ENCODE data around the gene RGS6.
A peak's percentile ranks its signal among the peaks of the same experiment; 100 is the strongest.

RGS6 gene

DNA sequence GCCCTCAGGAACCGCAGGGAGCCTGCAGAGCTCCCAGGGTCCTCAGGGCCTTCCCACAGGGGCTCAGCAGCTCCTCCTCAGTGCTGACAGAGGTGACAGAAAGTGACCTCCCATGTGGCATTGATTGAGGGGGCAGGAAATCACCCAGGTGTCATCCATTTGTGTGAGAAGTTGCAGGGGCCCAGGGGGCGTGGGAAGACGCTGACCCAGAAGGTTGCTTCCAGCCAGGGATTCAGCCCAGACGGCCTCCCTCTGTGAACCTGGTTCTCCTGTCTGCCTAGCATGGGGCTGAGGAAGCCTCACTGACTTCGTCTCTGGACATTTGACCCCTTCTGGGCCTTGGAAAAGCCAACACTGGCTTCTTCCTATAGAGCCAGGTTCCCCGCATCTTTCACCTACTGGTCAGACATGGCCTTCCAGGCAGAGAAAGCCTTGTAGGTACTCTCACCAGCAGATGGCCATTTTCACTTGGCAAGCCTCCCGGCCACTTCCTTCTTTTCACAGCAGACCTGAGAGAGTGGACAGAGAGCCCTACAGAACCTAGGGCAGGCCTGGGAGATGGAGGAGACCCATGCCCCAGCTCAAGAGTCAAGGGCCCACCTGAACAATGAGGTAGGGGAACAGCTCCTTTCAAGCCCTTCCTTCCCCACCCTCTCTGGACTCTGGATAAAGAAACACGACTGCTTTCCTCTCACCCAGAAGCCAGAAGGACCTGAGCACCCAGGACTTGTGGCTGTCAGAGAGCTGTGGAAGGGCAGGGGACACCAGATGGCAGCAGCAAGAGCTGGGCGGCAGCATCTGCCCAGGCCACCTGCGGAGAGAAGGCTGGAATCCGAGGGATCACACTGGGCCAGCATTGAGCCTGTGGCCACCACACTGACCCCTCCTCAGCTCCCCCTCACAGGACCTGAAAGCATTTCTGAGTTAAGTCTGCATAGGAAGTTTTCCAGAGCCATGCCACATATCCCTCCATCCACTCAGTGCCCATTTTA lies 583.8 kb downstream of the RGS6 start:
- no peaks in the 10 kb centered on the region for H3K36me3 ChIP-seq (ENCODE audit: insufficient read depth, low read length)
- no peak overlapping the region for H3K4me3 ChIP-seq (ENCODE audit: low read depth, low read length, poor library complexity, severe bottlenecking)
- H4K20me1 ChIP-seq (ENCODE audit: insufficient read depth, low read length), result no peaks in the 10 kb centered on the region
- H3K4me1 ChIP-seq (ENCODE audit: insufficient read depth, low read length, severe bottlenecking), result peaks cover 29% of the 10 kb centered on the region
- H3K9ac ChIP-seq (ENCODE audit: low read length), result no peak overlapping the region
- H3K27ac ChIP-seq (ENCODE audit: low read depth, low read length, poor library complexity, severe bottlenecking), result no peak overlapping the region
- no peaks in the 10 kb centered on the region for H3K9me3 ChIP-seq (ENCODE audit: low read length)
- TF ChIP-seq, protein P1, sequence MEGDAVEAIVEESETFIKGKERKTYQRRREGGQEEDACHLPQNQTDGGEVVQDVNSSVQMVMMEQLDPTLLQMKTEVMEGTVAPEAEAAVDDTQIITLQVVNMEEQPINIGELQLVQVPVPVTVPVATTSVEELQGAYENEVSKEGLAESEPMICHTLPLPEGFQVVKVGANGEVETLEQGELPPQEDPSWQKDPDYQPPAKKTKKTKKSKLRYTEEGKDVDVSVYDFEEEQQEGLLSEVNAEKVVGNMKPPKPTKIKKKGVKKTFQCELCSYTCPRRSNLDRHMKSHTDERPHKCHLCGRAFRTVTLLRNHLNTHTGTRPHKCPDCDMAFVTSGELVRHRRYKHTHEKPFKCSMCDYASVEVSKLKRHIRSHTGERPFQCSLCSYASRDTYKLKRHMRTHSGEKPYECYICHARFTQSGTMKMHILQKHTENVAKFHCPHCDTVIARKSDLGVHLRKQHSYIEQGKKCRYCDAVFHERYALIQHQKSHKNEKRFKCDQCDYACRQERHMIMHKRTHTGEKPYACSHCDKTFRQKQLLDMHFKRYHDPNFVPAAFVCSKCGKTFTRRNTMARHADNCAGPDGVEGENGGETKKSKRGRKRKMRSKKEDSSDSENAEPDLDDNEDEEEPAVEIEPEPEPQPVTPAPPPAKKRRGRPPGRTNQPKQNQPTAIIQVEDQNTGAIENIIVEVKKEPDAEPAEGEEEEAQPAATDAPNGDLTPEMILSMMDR (IDR thresholded peaks at IDR 0.05; ENCODE audit: low read length), result no peak
- no peak for TF ChIP-seq EZH2 (IDR thresholded peaks at IDR 0.05; ENCODE audit: borderline replicate concordance, low read length)
- H2AFZ ChIP-seq (ENCODE audit: low read length), result no peak overlapping the region
- no peaks in the 10 kb centered on the region for H3K27me3 ChIP-seq (ENCODE audit: insufficient read depth, low read length)
- no peaks in the 10 kb centered on the region for H3K9me2 ChIP-seq (ENCODE audit: low read depth, low read length)
- H3F3A ChIP-seq (ENCODE audit: insufficient read depth, low read length), result no peaks in the 10 kb centered on the region
- no peak overlapping the region for H3K4me2 ChIP-seq (ENCODE audit: low read length)
- H3K79me2 ChIP-seq (ENCODE audit: insufficient read depth, low read length), result no peaks in the 10 kb centered on the region

DNA sequence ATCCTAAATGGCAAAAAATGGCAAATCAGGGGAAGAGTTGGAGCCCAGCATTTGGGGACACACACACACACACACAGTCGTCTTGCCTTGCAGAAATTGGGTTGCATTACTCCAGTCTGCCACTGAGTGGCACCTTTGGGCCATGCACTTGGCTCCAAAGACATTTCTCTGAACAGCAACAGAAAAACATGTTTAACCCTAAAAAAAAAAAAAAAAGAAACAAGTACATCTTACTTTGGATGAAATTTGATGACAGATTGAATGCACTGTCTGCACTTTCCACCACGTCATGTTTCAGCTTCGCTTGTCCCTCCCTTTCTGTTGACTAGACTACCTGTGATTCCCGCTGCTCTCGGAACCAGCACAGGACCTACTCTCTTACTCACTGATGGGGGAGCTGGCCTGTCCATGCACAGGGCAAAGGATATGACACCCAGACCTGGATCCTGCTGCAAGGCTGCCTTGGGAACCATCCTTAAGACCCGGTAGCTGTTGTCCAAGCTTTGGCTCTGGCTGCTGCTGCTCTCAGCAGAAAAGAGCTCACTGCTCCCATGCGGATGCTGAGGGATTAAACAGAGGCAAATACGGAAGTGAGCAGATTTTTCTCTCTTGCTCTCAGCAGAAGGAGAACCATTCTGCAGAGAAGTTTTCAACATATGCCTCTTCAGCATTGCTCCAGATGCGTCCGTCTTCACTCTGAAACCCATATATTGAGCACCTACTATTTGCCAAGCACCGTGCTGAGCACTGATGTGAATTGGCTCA lies 584.9 kb downstream of the RGS6 start:
- H3K9ac ChIP-seq (ENCODE audit: low read length), result no peak overlapping the region; the same call in 1 of the 2 replicates
- no peak for TF ChIP-seq EZH2 (IDR thresholded peaks at IDR 0.05; ENCODE audit: borderline replicate concordance, low read length)
- TF ChIP-seq, protein P1 (IDR thresholded peaks at IDR 0.05; ENCODE audit: low read length), result peak; percentile 91
- H3K9me2 ChIP-seq (ENCODE audit: low read depth, low read length), result no peaks in the 10 kb centered on the region
- no peak overlapping the region for H2AFZ ChIP-seq (ENCODE audit: low read length)
- peak overlapping the region; percentile 53 for H3K4me2 ChIP-seq (ENCODE audit: low read length)
- no peaks in the 10 kb centered on the region for H4K20me1 ChIP-seq (ENCODE audit: insufficient read depth, low read length)
- H3K27me3 ChIP-seq (ENCODE audit: insufficient read depth, low read length), result no peaks in the 10 kb centered on the region
- H3K9me3 ChIP-seq (ENCODE audit: low read length), result no peaks in the 10 kb centered on the region
- peak overlapping the region; percentile 30 for H3K4me3 ChIP-seq (ENCODE audit: low read depth, low read length, poor library complexity, severe bottlenecking)
- no peaks in the 10 kb centered on the region for H3K79me2 ChIP-seq (ENCODE audit: insufficient read depth, low read length)
- H3F3A ChIP-seq (ENCODE audit: insufficient read depth, low read length), result no peaks in the 10 kb centered on the region
- H3K36me3 ChIP-seq (ENCODE audit: insufficient read depth, low read length), result no peaks in the 10 kb centered on the region
- peaks cover 38% of the 10 kb centered on the region for H3K4me1 ChIP-seq (ENCODE audit: insufficient read depth, low read length, severe bottlenecking)
- no peak overlapping the region for H3K27ac ChIP-seq (ENCODE audit: low read depth, low read length, poor library complexity, severe bottlenecking)

DNA sequence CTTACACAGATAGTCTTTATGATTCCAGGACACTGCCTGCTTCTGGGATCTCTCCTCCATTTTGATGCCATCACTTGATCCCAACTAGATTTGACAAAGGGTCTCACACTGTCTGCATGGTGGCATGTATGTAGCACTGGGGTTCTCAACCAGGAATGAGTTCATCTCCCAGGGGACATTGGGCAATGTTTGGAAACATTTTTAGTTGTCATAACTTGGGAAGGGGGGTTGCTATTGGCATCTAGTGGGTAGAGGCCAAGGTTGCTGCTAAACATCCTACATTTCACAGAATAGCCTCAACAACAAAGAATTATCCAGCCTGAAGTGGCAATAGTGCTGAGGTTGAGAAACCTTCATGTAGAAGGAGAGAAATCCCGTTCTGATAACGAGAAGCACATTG lies 585.5 kb downstream of the RGS6 start:
- Histone ChIP-seq H3F3A (ENCODE audit: insufficient read depth, low read length) (no peaks in the 10 kb centered on the region), H3K27ac (ENCODE audit: low read depth, low read length, poor library complexity, severe bottlenecking) (peak overlapping the region; percentile 83), H3K27me3 (ENCODE audit: insufficient read depth, low read length) (no peaks in the 10 kb centered on the region), H3K4me1 (ENCODE audit: insufficient read depth, low read length, severe bottlenecking) (peaks cover 40% of the 10 kb centered on the region), H3K4me3 (ENCODE audit: low read depth, low read length, poor library complexity, severe bottlenecking) (no peak overlapping the region), H3K36me3 (ENCODE audit: insufficient read depth, low read length) (no peaks in the 10 kb centered on the region), H2AFZ (ENCODE audit: low read length) (no peak overlapping the region), H3K9ac (ENCODE audit: low read length) (no peak overlapping the region), H4K20me1 (ENCODE audit: insufficient read depth, low read length) (no peaks in the 10 kb centered on the region), H3K9me2 (ENCODE audit: low read depth, low read length) (no peaks in the 10 kb centered on the region), H3K4me2 (ENCODE audit: low read length) (no peak overlapping the region; the same call in 1 of the 2 replicates), H3K79me2 (ENCODE audit: insufficient read depth, low read length) (no peaks in the 10 kb centered on the region), H3K9me3 (ENCODE audit: low read length) (no peaks in the 10 kb centered on the region)
- TF ChIP-seq, protein P1 (IDR thresholded peaks at IDR 0.05; ENCODE audit: low read length), result no peak

Measured in OCI-LY1 (cell line).